Parathyroid adenoma (tissue), 2 donors: ENCODE results near the gene RBM39.
"Not testable (repeated sequence)": the region's sequence is repeated elsewhere in the genome, so short reads cannot be mapped to it uniquely, and the experiment has no call there.

Experiments
- H2AFZ ChIP-seq: fragments of 300-600 bp; sonication (generic); one replicate; pipeline ENCODE4 v1.7.0; 2017; ENCODE audit warnings: antibody characterized with exemption, mild to moderate bottlenecking
- H3K27ac ChIP-seq: fragments of 300-600 bp; sonication (generic); one replicate; pipeline ENCODE4 v1.7.0; 2017
- H3K27me3 ChIP-seq: fragments of 300-600 bp; sonication (generic); one replicate; pipeline ENCODE4 v1.7.0; 2017; ENCODE audit warnings: low read length; ENCODE audit not compliant: control insufficient read depth, insufficient read depth
- H3K36me3 ChIP-seq: fragments of 300-600 bp; sonication (generic); one replicate; pipeline ENCODE4 v1.7.0; 2017; ENCODE audit warnings: low read length; ENCODE audit not compliant: control insufficient read depth, insufficient read depth
- H3K4me1 ChIP-seq: fragments of 300-600 bp; sonication (generic); one replicate; pipeline ENCODE4 v1.7.0; 2017; ENCODE audit warnings: control low read depth
- H3K4me2 ChIP-seq: fragments of 300-600 bp; sonication (generic); one replicate; pipeline ENCODE4 v1.7.0; 2017; ENCODE audit warnings: low read length
- H3K4me3 ChIP-seq: fragments of 300-600 bp; sonication (generic); one replicate; pipeline ENCODE4 v1.7.0; 2017; ENCODE audit warnings: low read depth, low read length
- H3K79me2 ChIP-seq: fragments of 300-600 bp; sonication (generic); one replicate; pipeline ENCODE4 v1.7.0; 2017; ENCODE audit warnings: control low read depth
- H3K9ac ChIP-seq: fragments of 300-600 bp; sonication (generic); one replicate; pipeline ENCODE4 v1.7.0; 2017; ENCODE audit warnings: mild to moderate bottlenecking
- H3K9me3 ChIP-seq: fragments of 300-600 bp; sonication (generic); one replicate; pipeline ENCODE4 v1.7.0; 2017; ENCODE audit warnings: low read length; ENCODE audit not compliant: control insufficient read depth
- CTCF ChIP-seq: fragments of 300-600 bp; sonication (generic); IDR thresholded peaks from one replicate; pipeline ENCODE4 v1.7.0; 2017; ENCODE audit warnings: antibody characterized with exemption, mild to moderate bottlenecking
- donor health status: primary hyperparathyroidism.

Gene RBM39

GRCh38 chr20:35710884-35711587 is 31.0 kb downstream of the RBM39 start:
- H2AFZ ChIP-seq, result no peak overlapping the region
- H3K79me2 ChIP-seq, result peaks cover 26% of the 10 kb centered on the region
- H3K27ac ChIP-seq, result no peak overlapping the region
- H3K36me3 ChIP-seq, result no peaks in the 10 kb centered on the region
- H3K4me2 ChIP-seq, result no peak overlapping the region
- H3K27me3 ChIP-seq, result no peaks in the 10 kb centered on the region
- H3K9ac ChIP-seq, result no peak overlapping the region
- H3K4me3 ChIP-seq, result no peak overlapping the region
- H3K9me3 ChIP-seq, result no peaks in the 10 kb centered on the region
- no peak for TF ChIP-seq CTCF
- peaks cover 8% of the 10 kb centered on the region for H3K4me1 ChIP-seq

GRCh38 chr20:35710039-35710438 is 32.0 kb downstream of the RBM39 start:
- Histone ChIP-seq H3K4me3 (no peak overlapping the region), H3K36me3 (no peaks in the 10 kb centered on the region)

GRCh38 chr20:35709259-35709658 is 32.8 kb downstream of the RBM39 start:
- no peaks in the 10 kb centered on the region for H3K36me3 ChIP-seq
- H3K9ac ChIP-seq, result no peak overlapping the region
- peaks cover 8% of the 10 kb centered on the region for H3K4me1 ChIP-seq

More at GRCh38 chr20:35710039-35710438, 32.0 kb downstream of the RBM39 start:
- Histone ChIP-seq H3K9me3 (no peaks in the 10 kb centered on the region), H3K4me2 (no peak overlapping the region), H3K27me3 (no peaks in the 10 kb centered on the region), H3K4me1 (peaks cover 8% of the 10 kb centered on the region), H3K27ac (no peak overlapping the region), H3K9ac (no peak overlapping the region), H3K79me2 (peaks cover 21% of the 10 kb centered on the region), H2AFZ (no peak overlapping the region)
- no peak for TF ChIP-seq CTCF

GRCh38 chr20:35708502-35708901 is 33.6 kb downstream of the RBM39 start:
- TF ChIP-seq CTCF, result no peak
- H3K4me1 ChIP-seq, result peaks cover 8% of the 10 kb centered on the region
- no peak overlapping the region for H3K9ac ChIP-seq
- no peaks in the 10 kb centered on the region for H3K36me3 ChIP-seq
- H3K9me3 ChIP-seq, result no peaks in the 10 kb centered on the region
- H2AFZ ChIP-seq, result no peak overlapping the region
- no peak overlapping the region for H3K4me2 ChIP-seq
- no peak overlapping the region for H3K27ac ChIP-seq
- no peak overlapping the region for H3K4me3 ChIP-seq
- H3K27me3 ChIP-seq, result no peaks in the 10 kb centered on the region
- H3K79me2 ChIP-seq, result peaks cover 17% of the 10 kb centered on the region

More at GRCh38 chr20:35709259-35709658, 32.8 kb downstream of the RBM39 start:
- H3K9me3 ChIP-seq, result no peaks in the 10 kb centered on the region
- peaks cover 21% of the 10 kb centered on the region for H3K79me2 ChIP-seq
- H3K27ac ChIP-seq, result no peak overlapping the region
- H2AFZ ChIP-seq, result no peak overlapping the region
- H3K4me2 ChIP-seq, result no peak overlapping the region
- H3K27me3 ChIP-seq, result no peaks in the 10 kb centered on the region
- no peak overlapping the region for H3K4me3 ChIP-seq
- TF ChIP-seq CTCF, result no peak

- not testable (repeated sequence) for H3K27ac ChIP-seq, H3K9me3 ChIP-seq, H3K4me2 ChIP-seq, H3K27me3 ChIP-seq, H3K36me3 ChIP-seq, H3K4me3 ChIP-seq, H2AFZ ChIP-seq, H3K4me1 ChIP-seq, H3K9ac ChIP-seq
- H3K79me2 ChIP-seq, result peaks cover 11% of the 10 kb centered on the region
Observed at GRCh38 chr20:35706591-35707529, 35.2 kb downstream of the RBM39 start.

GRCh38 chr20:35705894-35706293 is 36.2 kb downstream of the RBM39 start:
- H2AFZ ChIP-seq, H3K9me3 ChIP-seq, H3K36me3 ChIP-seq, H3K4me3 ChIP-seq, H3K27me3 ChIP-seq, H3K4me1 ChIP-seq, H3K4me2 ChIP-seq, H3K9ac ChIP-seq, H3K27ac ChIP-seq: not testable (repeated sequence)
- H3K79me2 ChIP-seq, result peaks cover 11% of the 10 kb centered on the region
